Smooth muscle cell (in vitro differentiated cells): ENCODE results near the gene KANSL1. TPM values are rescaled to one million over a fixed set of nuclear protein-coding genes. Genes with fewer than 3 reads are reported as not detected.

Experiments used
- DNase-seq: peaks from one replicate; lab custom pipeline; 2025; ENCODE audit not compliant: unreplicated experiment; lab: John Stamatoyannopoulos, UW
- H2AFZ ChIP-seq: fragments of 200-600 bp; sonication (generic); 2 replicates; pipeline ENCODE4 v1.6.0; 2016; ENCODE audit warnings: antibody characterized with exemption, low read depth, mild to moderate bottlenecking
- H3F3A ChIP-seq: fragments of 200-600 bp; sonication (generic); 2 replicates; pipeline ENCODE4 v1.6.0; 2017; ENCODE audit warnings: antibody characterized with exemption, low read depth
- H3K27ac ChIP-seq: fragments of 200-600 bp; sonication (generic); 2 replicates; pipeline ENCODE4 v1.5.1; 2016; ENCODE audit warnings: low read depth, mild to moderate bottlenecking
- H3K27me3 ChIP-seq: fragments of 200-600 bp; sonication (generic); 2 replicates; pipeline ENCODE4 v1.6.1; 2016; ENCODE audit warnings: low read depth, mild to moderate bottlenecking
- H3K36me3 ChIP-seq: fragments of 200-600 bp; sonication (generic); 2 replicates; pipeline ENCODE4 v1.5.1; 2016; ENCODE audit warnings: low read depth
- H3K4me1 ChIP-seq: fragments of 200-600 bp; sonication (generic); 2 replicates; pipeline ENCODE4 v1.5.1; 2016; ENCODE audit warnings: low read depth
- H3K4me2 ChIP-seq: fragments of 200-600 bp; sonication (generic); 2 replicates; pipeline ENCODE4 v1.6.0; 2016; ENCODE audit warnings: mild to moderate bottlenecking
- H3K4me3 ChIP-seq: fragments of 200-600 bp; sonication (generic); 2 replicates; pipeline ENCODE4 v1.5.1; 2016; ENCODE audit warnings: mild to moderate bottlenecking
- H3K79me2 ChIP-seq: fragments of 200-600 bp; sonication (generic); 2 replicates; pipeline ENCODE4 v1.6.0; 2016; ENCODE audit warnings: low read depth, mild to moderate bottlenecking
- H3K9ac ChIP-seq: fragments of 200-600 bp; sonication (generic); 2 replicates; pipeline ENCODE4 v1.6.0; 2016; ENCODE audit warnings: low read depth
- H3K9me3 ChIP-seq: fragments of 200-600 bp; sonication (generic); replicated peaks from 2 replicates; pipeline ENCODE4 v1.5.1; 2016; ENCODE audit warnings: low read depth
- H4K20me1 ChIP-seq: fragments of 200-600 bp; sonication (generic); 2 replicates; pipeline ENCODE4 v1.6.0; 2016; ENCODE audit warnings: low read depth
- WGBS: methylation state at CpG from one replicate; pipeline ENCODE4 v1.1.7; 2016; ENCODE audit warnings: low lambda C conversion rate; 5-methylcytosine and 5-hydroxymethylcytosine counted together
- polyA plus RNA-seq: library from polyadenylated mRNA; unstranded; fragments of >200 nt; fragmentation: Nextera tagmentation; extraction: Ambion mirVana; gene quantifications from 2 replicates; pipeline ENCODE4 v1.2.1, GENCODE V29; 2016
- total RNA-seq: library from RNA; depleted of rRNA; stranded (reverse); fragments of >200 nt; gene quantifications from 2 replicates; pipeline ENCODE4 v1.2.3, GENCODE V29; 2014
- TF ChIP-seq, protein P1 (sequence below): fragments of 200-600 bp; sonication (generic); IDR thresholded peaks from 2 replicates; pipeline ENCODE4 v1.5.1; 2017; ENCODE audit warnings: borderline replicate concordance, mild to moderate bottlenecking, antibody characterized with exemption; ENCODE audit not compliant: insufficient read depth, poor library complexity, severe bottlenecking

KANSL1 gene
- total and polyA plus RNA-seq, 2 experiments from 2014 or later, result 16.9 to 69.7 TPM

DNA sequence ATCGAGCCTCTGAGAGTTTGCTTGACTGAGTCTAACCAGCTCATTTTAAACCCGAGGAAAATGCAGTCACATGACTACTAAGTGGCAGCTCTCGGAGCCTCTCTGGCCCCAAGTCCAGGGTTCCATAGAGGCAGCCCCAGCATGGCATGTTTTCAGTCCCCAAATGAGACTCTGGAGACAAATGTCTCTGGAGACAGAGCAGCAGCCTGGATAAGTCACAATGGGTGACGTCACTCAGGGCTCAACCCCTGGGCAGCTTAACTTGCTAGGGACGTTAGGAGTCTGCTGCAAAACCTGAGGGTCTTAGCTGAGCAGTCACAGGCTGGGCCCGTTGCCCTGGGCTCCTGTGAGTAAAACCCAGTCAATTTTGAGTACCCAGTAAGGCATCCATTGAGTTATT lies 201.1 kb downstream of the KANSL1 start:
- no peaks in the 10 kb centered on the region for H3K4me1 ChIP-seq
- no peaks in the 10 kb centered on the region for H4K20me1 ChIP-seq
- no peaks in the 10 kb centered on the region for H3K9me3 ChIP-seq
- H3K36me3 ChIP-seq, result no peaks in the 10 kb centered on the region
- H3F3A ChIP-seq, result no peaks in the 10 kb centered on the region
- TF ChIP-seq, protein P1, sequence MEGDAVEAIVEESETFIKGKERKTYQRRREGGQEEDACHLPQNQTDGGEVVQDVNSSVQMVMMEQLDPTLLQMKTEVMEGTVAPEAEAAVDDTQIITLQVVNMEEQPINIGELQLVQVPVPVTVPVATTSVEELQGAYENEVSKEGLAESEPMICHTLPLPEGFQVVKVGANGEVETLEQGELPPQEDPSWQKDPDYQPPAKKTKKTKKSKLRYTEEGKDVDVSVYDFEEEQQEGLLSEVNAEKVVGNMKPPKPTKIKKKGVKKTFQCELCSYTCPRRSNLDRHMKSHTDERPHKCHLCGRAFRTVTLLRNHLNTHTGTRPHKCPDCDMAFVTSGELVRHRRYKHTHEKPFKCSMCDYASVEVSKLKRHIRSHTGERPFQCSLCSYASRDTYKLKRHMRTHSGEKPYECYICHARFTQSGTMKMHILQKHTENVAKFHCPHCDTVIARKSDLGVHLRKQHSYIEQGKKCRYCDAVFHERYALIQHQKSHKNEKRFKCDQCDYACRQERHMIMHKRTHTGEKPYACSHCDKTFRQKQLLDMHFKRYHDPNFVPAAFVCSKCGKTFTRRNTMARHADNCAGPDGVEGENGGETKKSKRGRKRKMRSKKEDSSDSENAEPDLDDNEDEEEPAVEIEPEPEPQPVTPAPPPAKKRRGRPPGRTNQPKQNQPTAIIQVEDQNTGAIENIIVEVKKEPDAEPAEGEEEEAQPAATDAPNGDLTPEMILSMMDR, result no peak
- WGBS, result 66% methylated on average over 6 of the region's 6 CpGs
- no peak overlapping the region for H3K27ac ChIP-seq
- H2AFZ ChIP-seq, result no peak overlapping the region
- H3K79me2 ChIP-seq, result no peaks in the 10 kb centered on the region
- no peaks in the 10 kb centered on the region for H3K27me3 ChIP-seq
- H3K4me2 ChIP-seq, result no peak overlapping the region
- no peak overlapping the region for H3K4me3 ChIP-seq
- DNase-seq, result no peak
- H3K9ac ChIP-seq, result no peak overlapping the region

DNA sequence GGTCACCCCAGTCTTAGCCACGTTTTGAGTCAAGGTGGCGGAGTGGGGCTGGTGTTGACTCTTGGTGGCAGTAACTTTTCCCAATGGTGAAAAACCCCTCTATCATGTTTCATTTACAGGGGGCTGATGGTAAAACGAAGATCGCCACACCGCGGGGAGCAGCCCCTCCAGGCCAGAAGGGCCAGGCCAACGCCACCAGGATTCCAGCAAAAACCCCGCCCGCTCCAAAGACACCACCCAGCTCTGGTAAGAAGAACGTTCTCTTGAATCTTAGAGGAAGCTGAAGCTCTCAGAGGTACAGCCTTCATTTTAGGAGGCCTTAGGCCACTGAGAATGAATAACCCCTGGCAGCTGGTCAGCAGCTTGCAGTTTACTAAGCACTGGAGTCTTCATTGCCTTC lies 201.9 kb downstream of the KANSL1 start:
- H3K36me3 ChIP-seq, result no peaks in the 10 kb centered on the region
- no peak overlapping the region for H2AFZ ChIP-seq
- no peaks in the 10 kb centered on the region for H4K20me1 ChIP-seq
- no peaks in the 10 kb centered on the region for H3K79me2 ChIP-seq
- no peaks in the 10 kb centered on the region for H3K27me3 ChIP-seq
- H3K27ac ChIP-seq, result no peak overlapping the region
- no peak for DNase-seq
- no peaks in the 10 kb centered on the region for H3F3A ChIP-seq
- no peaks in the 10 kb centered on the region for H3K4me1 ChIP-seq
- H3K9me3 ChIP-seq, result no peaks in the 10 kb centered on the region
- no peak overlapping the region for H3K4me3 ChIP-seq
- TF ChIP-seq, protein P1, result no peak
- WGBS, result 87% methylated on average over 10 of the region's 10 CpGs
- no peak overlapping the region for H3K4me2 ChIP-seq
- H3K9ac ChIP-seq, result no peak overlapping the region

DNA sequence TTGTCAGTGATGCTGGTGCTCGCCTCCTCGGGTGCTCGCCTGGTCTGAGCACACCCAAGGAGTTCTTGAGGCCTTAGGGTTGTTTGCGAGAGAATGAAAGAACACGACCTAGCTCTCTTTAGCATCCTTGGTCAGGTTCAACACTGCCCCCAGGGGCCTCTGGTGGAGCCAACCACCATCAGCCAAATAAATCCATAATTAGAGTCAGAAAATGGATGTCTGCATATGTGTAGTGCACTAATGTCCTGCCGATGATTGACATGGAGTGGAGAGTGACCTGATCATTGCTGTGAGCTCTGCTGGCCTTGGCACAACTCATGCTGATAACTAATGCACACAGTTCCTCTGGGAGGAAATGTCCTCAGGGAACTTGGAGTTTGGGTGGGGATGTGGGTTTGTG lies 202.3 kb downstream of the KANSL1 start:
- Histone ChIP-seq H3K4me1 (no peaks in the 10 kb centered on the region), H3K27me3 (no peaks in the 10 kb centered on the region), H3F3A (no peaks in the 10 kb centered on the region), H3K9me3 (no peaks in the 10 kb centered on the region), H3K4me2 (no peak overlapping the region), H3K27ac (no peak overlapping the region), H3K4me3 (no peak overlapping the region), H3K9ac (no peak overlapping the region), H3K36me3 (no peaks in the 10 kb centered on the region), H2AFZ (no peak overlapping the region), H4K20me1 (no peaks in the 10 kb centered on the region), H3K79me2 (no peaks in the 10 kb centered on the region)
- WGBS, result 82% methylated on average over 6 of the region's 6 CpGs
- TF ChIP-seq, protein P1, result no peak
- DNase-seq, result no peak

DNA sequence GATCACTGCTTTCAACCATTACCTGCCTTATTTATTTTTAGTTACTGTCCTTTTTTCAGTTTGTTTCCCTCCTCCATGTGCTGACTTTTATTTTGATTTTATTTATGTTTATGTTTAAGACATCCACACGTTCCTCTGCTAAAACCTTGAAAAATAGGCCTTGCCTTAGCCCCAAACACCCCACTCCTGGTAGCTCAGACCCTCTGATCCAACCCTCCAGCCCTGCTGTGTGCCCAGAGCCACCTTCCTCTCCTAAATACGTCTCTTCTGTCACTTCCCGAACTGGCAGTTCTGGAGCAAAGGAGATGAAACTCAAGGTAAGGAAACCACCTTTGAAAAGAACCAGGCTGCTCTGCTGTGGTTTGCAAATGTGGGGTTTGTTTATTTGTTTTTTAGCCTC lies 203.5 kb downstream of the KANSL1 start:
- WGBS, result 91% methylated on average over 3 of the region's 3 CpGs
- Histone ChIP-seq H3K4me2 (no peak overlapping the region), H3K27me3 (no peaks in the 10 kb centered on the region), H3F3A (no peaks in the 10 kb centered on the region), H3K36me3 (no peaks in the 10 kb centered on the region), H3K79me2 (no peaks in the 10 kb centered on the region), H3K9me3 (no peaks in the 10 kb centered on the region), H2AFZ (no peak overlapping the region), H3K4me3 (no peak overlapping the region), H3K4me1 (no peaks in the 10 kb centered on the region), H4K20me1 (no peaks in the 10 kb centered on the region), H3K27ac (no peak overlapping the region), H3K9ac (no peak overlapping the region)
- TF ChIP-seq, protein P1, result no peak
- no peak for DNase-seq
